BE2C (cell line): ENCODE data around the gene APLNR.

ENCODE experiments used
- DNase-seq: peaks from one replicate; pipeline ENCODE4 v3.0.0-alpha.2; 2020
- H3K27me3 ChIP-seq: fragments of 250-450 bp; sonication (Bioruptor Pico); 2 replicates; pipeline ENCODE4 v1.5.1; 2020; ENCODE audit warnings: mild to moderate bottlenecking
- H3K36me3 ChIP-seq: fragments of 250-450 bp; sonication (Bioruptor Pico); 2 replicates; pipeline ENCODE4 v1.5.1; 2020; ENCODE audit warnings: mild to moderate bottlenecking
- H3K4me1 ChIP-seq: fragments of 250-450 bp; sonication (Bioruptor Pico); 2 replicates; pipeline ENCODE4 v1.5.1; 2020
- H3K4me3 ChIP-seq: 2 replicates; pipeline ENCODE4 v1.5.1; 2011; ENCODE audit warnings: low read depth, low read length
- H3K9me3 ChIP-seq: fragments of 250-450 bp; sonication (Bioruptor Pico); 2 replicates; pipeline ENCODE4 v1.5.1; 2020
- TF ChIP-seq, protein P1 (sequence below): IDR thresholded peaks from 2 replicates; pipeline ENCODE4 v1.5.1; 2012; ENCODE audit warnings: mild to moderate bottlenecking, low read depth, low read length

The APLNR gene

DNA sequence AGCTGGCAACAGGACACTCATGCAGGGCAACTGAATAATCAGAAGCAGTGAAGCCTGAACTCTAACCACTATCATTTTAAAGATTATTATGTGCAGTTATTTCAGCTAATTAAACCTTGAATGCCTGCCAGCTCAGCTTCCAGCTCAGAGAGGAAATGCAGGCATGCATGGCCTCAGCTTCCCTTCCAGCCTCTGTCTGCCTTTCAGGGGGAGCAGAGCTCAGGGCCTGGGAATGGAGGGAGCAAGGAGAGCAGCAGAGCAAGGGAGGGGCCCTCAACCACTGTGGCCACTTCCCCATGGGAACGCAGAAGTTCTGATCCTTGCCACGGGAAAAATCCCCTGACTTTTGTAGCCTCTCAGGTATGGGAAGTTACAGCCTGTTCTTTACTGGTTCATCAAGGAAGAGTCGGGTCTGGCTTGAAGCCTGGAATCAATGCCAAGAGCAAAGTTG lies 32.5 kb upstream of the APLNR start:
- no peaks in the 10 kb centered on the region for H3K4me1 ChIP-seq
- H3K36me3 ChIP-seq = no peaks in the 10 kb centered on the region
- H3K27me3 ChIP-seq = no peaks in the 10 kb centered on the region
- no peaks in the 10 kb centered on the region for H3K9me3 ChIP-seq
- TF ChIP-seq, protein P1, sequence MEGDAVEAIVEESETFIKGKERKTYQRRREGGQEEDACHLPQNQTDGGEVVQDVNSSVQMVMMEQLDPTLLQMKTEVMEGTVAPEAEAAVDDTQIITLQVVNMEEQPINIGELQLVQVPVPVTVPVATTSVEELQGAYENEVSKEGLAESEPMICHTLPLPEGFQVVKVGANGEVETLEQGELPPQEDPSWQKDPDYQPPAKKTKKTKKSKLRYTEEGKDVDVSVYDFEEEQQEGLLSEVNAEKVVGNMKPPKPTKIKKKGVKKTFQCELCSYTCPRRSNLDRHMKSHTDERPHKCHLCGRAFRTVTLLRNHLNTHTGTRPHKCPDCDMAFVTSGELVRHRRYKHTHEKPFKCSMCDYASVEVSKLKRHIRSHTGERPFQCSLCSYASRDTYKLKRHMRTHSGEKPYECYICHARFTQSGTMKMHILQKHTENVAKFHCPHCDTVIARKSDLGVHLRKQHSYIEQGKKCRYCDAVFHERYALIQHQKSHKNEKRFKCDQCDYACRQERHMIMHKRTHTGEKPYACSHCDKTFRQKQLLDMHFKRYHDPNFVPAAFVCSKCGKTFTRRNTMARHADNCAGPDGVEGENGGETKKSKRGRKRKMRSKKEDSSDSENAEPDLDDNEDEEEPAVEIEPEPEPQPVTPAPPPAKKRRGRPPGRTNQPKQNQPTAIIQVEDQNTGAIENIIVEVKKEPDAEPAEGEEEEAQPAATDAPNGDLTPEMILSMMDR = no peak
- DNase-seq = no peak
- H3K4me3 ChIP-seq = no peak overlapping the region

DNA sequence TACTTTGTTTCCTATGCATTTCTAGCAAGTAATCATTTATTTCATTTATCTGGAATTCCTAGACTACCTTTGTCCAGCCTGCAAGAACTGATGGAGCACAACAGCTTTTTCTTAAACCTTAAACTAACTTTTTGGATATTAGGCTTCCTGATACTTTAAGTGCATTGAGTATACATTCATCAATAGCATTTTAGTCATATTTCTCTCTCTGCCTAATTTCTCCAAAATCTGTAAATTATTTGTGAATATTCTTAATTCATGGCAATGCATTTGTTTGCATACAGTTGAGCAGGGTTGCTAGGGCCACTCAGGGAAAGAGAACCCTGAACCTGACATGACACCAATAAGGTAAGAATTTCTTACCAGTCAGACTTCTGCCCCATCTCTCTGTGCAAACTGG lies 29.1 kb upstream of the APLNR start:
- no peak for DNase-seq
- Histone ChIP-seq H3K36me3 (no peaks in the 10 kb centered on the region), H3K27me3 (no peaks in the 10 kb centered on the region), H3K4me3 (no peak overlapping the region), H3K4me1 (no peaks in the 10 kb centered on the region), H3K9me3 (no peaks in the 10 kb centered on the region)
- TF ChIP-seq, protein P1 = no peak

DNA sequence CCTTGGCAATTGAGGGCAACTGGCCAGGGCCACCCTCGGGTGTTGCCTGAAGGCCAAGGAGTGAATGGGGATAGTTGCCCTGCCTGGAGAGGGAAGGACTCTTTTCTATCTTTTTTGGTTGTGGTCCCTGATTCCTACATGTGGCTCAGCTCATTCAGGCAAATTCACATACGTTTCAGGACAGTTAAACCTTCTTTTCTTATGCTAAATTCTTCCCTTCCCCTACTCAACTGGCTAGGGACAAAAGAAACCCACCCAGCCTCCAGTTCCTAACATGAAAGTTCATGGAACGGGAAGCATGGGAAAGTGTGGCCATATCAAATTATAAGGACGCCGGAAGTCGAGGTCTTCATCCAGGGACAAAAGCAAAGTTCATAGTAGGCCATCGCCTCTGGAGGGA lies 26.3 kb upstream of the APLNR start:
- Histone ChIP-seq H3K9me3 (no peaks in the 10 kb centered on the region), H3K4me1 (no peaks in the 10 kb centered on the region), H3K27me3 (no peaks in the 10 kb centered on the region), H3K4me3 (no peak overlapping the region), H3K36me3 (no peaks in the 10 kb centered on the region)
- no peak for DNase-seq
- TF ChIP-seq, protein P1 = no peak

DNA sequence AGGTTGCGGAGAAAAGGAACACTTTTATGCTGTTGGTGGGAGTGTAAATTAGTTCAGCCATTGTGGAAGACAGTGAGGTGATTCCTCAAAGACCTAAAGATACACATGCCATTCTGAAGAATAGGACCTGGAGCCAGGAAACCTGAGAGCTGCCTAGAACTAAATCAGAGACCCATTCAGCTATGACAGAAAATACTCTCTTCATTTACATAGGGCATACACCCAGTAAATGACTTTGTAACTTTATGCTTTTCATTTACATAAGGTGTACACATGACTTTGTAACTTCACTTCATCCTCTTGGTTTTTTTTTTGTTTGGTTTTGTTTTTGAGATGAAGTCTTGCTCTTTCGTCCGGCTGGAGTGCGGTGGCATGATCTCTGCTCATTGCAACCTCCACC lies 25.1 kb upstream of the APLNR start:
- Histone ChIP-seq H3K4me3 (no peak overlapping the region), H3K27me3 (no peaks in the 10 kb centered on the region), H3K4me1 (no peaks in the 10 kb centered on the region), H3K9me3 (no peaks in the 10 kb centered on the region), H3K36me3 (no peaks in the 10 kb centered on the region)
- DNase-seq = no peak
- TF ChIP-seq, protein P1 = no peak

DNA sequence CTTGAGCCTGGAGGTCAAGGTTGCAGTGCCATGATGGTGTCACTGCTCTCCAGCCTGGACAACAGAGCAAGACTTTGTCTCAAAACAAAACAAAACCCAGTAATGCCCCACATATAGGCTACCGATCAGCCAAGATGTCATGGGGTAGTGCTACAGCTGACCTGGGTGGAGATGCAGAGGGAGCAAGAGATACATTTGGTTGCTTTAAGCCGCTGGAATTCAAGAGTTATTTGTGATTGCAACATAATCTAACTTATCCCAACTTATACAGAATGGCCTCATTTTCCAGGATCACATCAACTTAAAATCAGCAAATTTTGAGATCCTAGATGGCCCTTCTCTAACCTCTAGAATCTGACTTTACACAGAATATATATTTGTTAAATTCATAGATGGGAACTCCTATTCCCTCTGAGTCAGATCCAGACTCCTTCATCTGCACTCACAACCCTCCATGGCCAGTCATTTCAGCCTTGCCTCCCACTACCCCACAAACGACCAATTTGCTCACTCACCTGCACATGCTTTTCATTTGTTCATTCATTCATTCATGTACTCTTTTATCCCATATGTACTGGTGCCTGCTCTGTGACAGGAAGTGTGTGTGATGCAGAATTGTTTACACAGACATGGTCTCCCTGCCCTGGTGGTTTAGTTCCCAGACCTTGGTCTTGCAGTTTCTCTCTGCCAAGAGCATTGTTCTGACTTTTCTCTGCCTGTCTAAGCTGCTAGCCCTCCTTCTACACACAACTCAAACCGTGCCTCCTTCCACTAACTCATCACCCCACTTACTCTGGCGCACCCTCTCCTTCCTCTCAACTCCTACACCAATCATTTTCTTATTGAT lies 24.1 kb upstream of the APLNR start:
- TF ChIP-seq, protein P1 = no peak
- H3K27me3 ChIP-seq = no peaks in the 10 kb centered on the region
- H3K9me3 ChIP-seq = no peaks in the 10 kb centered on the region
- DNase-seq = no peak
- H3K4me3 ChIP-seq = no peak overlapping the region
- H3K36me3 ChIP-seq = no peaks in the 10 kb centered on the region
- no peaks in the 10 kb centered on the region for H3K4me1 ChIP-seq

DNA sequence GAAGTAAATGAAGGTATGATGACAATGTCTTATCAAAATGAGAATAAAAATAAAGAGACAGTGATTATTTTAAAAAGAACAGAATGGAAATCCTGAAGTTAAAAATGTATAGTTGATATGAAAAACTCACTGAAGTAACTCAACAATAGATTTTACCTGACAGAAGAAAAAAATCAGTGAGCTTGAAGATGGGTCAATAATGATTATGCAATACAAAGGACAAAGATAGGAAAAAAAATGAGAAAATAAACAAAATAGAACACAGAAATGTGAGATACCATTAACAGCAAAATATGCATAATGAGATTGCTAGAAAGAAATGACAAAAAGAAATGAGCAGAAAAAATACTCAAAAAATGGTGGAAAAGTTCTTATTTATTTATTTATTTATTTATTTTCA lies 19.1 kb upstream of the APLNR start:
- Histone ChIP-seq H3K9me3 (no peaks in the 10 kb centered on the region), H3K4me3 (no peak overlapping the region), H3K36me3 (no peaks in the 10 kb centered on the region), H3K4me1 (no peaks in the 10 kb centered on the region), H3K27me3 (no peaks in the 10 kb centered on the region)
- no peak for DNase-seq
- TF ChIP-seq, protein P1 = no peak
